22Rv1 (cell line): ENCODE measurements around the gene PIAS1.
"Not testable (repeated sequence)": the region's sequence is repeated elsewhere in the genome, so short reads cannot be mapped to it uniquely, and the experiment has no call there.

Experiments
- H3K27ac ChIP-seq: fragments of 450-650 bp; 2 replicates; pipeline ENCODE4 v1.5.1; 2017
- ZFX ChIP-seq: fragments of 450-650 bp; IDR thresholded peaks from 2 replicates; pipeline ENCODE4 v1.6.1; 2017; ENCODE audit warnings: antibody characterized with exemption, borderline replicate concordance
- TF ChIP-seq, protein P1 (sequence below): fragments of 450-650 bp; IDR thresholded peaks from 2 replicates; pipeline ENCODE4 v1.5.1; 2017; ENCODE audit warnings: mild to moderate bottlenecking

PIAS1 gene

DNA sequence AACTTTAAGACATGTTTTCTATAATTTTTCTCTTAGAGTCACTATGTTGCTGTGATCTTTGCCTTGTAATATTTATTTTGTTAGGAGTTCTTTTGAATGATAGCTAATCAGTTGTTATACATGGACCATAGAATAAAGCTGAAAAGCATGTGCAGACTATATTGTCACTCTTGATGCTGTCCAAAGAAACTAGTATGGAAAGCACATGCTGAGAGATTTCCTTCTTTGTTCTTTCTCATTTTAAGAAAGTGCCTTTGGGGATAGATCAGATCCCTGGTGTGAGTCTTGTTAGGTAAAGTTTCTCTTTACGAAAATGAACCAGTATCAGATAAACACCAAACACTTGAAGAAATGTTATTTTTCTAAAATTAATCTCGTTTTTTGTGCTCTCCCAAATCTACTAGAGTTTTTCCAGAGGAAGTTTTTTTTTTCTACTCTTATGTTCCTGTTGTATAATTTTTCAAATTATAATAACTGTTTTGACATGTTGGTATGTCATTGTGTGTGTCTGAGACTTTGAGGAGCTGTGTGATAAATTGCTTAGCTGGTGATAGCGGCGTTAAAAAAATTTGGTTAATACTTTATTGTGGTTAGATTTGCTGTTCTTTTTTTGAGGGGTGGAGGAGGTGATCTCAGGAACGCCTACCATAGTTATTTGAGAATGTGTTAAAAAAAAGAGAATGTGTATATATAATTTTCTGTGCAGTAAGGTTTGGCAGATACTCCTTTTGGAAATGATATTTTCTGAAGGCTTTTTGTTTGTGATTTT is 2.2 kb downstream of the PIAS1 start:
- no peak overlapping the region for H3K27ac ChIP-seq
- TF ChIP-seq ZFX = no peak
- TF ChIP-seq, protein P1, sequence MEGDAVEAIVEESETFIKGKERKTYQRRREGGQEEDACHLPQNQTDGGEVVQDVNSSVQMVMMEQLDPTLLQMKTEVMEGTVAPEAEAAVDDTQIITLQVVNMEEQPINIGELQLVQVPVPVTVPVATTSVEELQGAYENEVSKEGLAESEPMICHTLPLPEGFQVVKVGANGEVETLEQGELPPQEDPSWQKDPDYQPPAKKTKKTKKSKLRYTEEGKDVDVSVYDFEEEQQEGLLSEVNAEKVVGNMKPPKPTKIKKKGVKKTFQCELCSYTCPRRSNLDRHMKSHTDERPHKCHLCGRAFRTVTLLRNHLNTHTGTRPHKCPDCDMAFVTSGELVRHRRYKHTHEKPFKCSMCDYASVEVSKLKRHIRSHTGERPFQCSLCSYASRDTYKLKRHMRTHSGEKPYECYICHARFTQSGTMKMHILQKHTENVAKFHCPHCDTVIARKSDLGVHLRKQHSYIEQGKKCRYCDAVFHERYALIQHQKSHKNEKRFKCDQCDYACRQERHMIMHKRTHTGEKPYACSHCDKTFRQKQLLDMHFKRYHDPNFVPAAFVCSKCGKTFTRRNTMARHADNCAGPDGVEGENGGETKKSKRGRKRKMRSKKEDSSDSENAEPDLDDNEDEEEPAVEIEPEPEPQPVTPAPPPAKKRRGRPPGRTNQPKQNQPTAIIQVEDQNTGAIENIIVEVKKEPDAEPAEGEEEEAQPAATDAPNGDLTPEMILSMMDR = no peak

DNA sequence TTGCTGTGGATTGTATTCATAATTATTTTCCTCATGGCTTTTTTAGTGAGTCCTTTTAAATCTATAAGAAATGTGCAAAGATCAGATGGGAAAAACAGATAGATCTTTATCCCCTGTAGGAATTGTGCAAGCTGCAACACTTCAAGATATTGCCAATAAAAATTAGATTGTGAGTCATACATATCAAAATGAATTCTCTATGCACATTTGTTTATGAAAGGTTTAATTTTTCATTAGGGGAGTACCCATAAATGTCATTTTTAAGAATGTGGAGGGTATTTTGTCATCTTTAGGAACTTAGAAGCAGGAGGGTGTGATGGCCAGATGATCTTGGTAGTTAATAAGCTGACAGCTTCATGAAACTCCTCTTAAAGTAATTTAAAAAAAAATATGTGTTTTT is 2.9 kb downstream of the PIAS1 start:
- no peak overlapping the region for H3K27ac ChIP-seq
- TF ChIP-seq, protein P1 = no peak
- TF ChIP-seq ZFX = no peak

DNA sequence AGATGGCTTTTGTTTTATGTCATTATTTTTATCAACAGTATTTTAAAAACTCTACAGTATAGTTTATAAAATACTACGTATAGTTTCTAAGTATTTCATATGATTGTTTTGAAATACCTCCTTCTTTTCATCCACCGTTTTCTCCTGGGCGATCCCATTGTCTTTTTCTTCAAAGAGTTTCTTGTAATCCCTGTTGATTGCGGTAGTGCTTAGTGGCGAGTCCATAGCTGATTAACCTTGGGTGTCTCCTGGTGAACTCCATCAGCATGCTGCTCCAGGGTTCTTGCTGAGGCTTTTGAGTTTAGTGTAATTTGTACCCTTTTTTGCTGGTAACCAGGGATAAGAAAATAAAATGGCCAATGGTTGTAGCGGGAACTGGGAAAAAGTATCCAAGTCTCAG is 3.6 kb downstream of the PIAS1 start:
- H3K27ac ChIP-seq = no peak overlapping the region
- TF ChIP-seq, protein P1 = no peak
- no peak for TF ChIP-seq ZFX

DNA sequence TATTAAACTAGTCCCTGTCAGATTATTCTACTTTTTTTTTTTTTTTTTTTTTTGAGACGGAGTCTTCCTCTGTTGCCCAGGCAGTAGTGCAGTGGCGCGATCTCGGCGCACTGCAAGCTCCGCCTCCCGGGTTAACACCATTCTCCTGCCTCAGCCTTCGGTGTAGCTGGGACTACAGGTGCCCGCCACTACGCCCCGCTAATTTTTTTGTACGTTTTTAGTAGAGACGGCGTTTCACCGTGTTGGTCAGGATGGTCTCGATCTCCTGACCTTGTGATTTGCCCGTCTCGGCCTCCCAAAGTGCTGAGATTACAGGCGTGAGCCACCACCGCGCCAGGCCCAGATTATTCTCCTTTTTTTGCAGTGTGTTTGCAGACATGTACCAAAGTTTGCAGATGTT is 4.9 kb downstream of the PIAS1 start:
- not testable (repeated sequence) for H3K27ac ChIP-seq

DNA sequence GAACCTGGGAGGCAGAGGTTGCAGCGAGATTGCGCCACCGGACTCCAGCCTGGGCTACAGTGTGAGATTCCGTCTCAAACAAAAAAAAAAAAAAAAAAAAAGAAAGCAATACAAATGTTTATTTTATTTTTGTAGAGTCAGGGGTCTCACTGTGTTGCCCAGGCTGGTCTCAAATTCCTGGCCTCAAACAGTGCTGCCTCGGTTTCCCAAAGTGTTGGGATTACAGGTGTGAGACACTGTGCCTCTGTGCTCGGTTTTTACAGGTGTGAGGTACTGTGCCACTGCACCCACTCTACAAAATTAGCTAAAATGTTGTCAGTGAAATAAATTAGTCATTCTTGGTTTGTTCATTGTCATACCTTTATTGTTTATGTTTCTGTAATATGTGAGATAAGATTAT is 5.5 kb downstream of the PIAS1 start:
- TF ChIP-seq, protein P1 = no peak
- TF ChIP-seq ZFX = no peak
- no peak overlapping the region for H3K27ac ChIP-seq

DNA sequence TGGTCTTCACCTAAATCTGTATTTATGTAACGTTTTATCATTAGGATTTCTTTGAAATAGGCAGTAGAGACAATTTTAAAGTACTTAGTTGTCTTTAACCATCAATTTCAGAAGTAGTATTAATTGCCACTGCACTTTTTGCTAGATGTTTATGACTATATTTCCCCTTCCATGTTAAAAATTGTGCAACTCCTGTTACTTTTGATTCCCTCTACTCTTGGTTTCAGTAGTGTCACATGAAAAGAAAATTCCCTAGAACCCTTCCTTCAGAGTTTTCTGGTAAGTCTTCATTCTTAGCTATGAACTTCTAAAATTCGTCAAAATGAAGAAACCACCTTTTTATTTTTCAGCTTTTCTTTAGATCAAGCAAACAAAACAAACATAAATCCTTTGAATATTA is 7.1 kb downstream of the PIAS1 start:
- TF ChIP-seq, protein P1 = no peak
- no peak for TF ChIP-seq ZFX
- H3K27ac ChIP-seq = no peak overlapping the region

DNA sequence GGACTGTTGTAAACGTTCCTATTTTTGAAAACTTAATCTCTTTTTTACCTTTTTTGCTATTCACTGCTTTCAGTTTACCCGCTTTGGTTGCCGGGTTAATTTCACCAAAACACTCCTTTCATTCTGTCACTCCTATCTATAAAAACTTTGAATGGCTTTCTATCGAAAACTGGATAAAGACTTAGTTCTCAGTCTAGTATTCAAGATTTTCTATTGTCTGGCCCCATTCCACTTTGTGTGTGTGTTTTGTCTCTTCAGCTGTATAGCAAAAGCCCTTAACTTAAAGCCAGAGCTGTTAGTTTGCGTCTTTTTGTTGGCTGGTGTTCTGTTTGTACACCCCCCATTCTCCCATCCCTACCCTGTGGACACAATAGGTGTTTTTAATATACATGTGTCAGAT is 7.5 kb downstream of the PIAS1 start:
- TF ChIP-seq ZFX = no peak
- TF ChIP-seq, protein P1 = no peak
- H3K27ac ChIP-seq = no peak overlapping the region

DNA sequence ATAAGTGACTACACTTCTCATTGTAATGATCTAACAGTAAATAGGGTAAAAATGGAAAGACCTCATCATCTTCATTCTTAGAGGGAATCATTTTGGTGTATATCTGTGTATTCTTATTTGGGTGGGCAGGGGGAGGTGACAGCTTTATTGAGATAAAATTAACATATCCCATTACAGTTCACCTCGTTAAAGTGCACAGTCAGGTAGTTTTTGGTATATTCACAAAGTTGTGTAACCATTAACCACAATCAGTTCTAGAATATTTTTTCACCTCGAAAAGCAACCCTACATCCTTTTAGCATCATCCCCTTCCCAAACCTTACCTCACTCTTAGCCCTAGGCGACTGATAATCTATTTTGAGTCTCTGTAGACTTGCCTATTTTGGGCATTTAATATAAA is 8.1 kb downstream of the PIAS1 start:
- TF ChIP-seq, protein P1 = no peak
- no peak overlapping the region for H3K27ac ChIP-seq
